ENCODE measurements around the gene GLIS1. TPM values are rescaled to one million over a fixed set of nuclear protein-coding genes. Genes with fewer than 3 reads are reported as not detected.

GLIS1 gene
- polyA plus RNA-seq, 10 donors, result 0.13 to 1.6 (median 0.26) TPM; not detected in 5

- DNase-seq, result no peak
Measured at GRCh38 chr1:53594391-53595180, 144.4 kb downstream of the GLIS1 start.

DNA sequence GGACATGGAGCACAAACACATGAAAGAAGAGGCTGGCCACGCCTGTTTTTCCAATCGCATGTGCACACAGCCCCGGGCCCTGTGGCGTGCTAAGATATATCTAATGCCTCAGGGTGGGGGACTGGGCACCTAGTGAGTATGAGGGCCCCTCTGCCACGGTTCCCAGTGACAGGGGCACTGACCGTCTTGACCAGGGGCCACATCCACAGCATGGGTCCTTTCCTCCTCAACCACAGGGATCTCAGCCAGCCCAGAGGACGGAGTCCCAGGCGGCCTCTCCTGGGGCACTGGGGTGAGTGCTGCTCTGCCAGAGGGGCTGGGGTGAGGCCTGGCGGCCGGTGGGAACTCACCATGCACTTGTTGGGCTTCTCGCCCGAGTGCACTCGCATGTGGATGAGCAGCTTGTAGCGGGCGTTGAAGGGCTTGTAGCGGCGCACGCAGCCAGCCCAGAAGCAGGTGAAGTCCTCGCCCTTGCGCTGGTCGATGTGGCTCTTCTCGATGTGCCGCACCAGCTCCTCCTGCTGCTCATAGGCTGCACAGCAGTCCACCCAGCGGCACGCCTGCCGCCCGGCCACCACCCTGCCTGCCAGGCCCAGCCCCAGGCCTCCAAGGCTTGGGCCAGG lies 145.1 kb downstream of the GLIS1 start:
- DNase-seq, result peak in 2 of 3 donors; percentile 25 to 52

- no peak for DNase-seq
Measured at GRCh38 chr1:53592985-53593757, 145.8 kb downstream of the GLIS1 start.

GRCh38 chr1:53592521-53592982 lies 146.4 kb downstream of the GLIS1 start:
- DNase-seq, result peak in 1 of 3 donors; percentile 42

DNA sequence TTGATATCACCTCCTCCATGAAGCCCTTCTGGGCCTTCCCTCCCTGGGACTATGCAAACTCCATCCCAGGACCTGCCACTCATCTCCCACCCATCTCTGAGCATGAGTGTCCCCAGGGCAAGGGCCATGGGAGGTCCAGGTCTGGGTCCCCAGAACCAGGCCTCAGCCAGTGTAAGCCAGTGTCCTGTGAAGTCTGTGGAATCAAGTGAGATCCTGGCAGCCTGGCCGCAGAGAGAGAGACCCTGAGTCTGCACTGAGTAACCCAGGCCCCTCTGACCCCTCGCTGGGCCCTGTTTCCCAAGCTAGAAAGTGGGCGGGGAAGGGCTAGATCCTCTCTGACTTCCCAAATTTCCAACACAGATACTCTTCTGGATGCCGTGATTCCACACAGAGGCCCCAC lies 147.0 kb downstream of the GLIS1 start:
- DNase-seq, result no peak

GRCh38 chr1:53590531-53591515 lies 148.1 kb downstream of the GLIS1 start:
- DNase-seq, result peak; percentile 59 to 87 (median 66)

- no peak for DNase-seq
Measured at GRCh38 chr1:53590104-53590503, 148.9 kb downstream of the GLIS1 start.

DNA sequence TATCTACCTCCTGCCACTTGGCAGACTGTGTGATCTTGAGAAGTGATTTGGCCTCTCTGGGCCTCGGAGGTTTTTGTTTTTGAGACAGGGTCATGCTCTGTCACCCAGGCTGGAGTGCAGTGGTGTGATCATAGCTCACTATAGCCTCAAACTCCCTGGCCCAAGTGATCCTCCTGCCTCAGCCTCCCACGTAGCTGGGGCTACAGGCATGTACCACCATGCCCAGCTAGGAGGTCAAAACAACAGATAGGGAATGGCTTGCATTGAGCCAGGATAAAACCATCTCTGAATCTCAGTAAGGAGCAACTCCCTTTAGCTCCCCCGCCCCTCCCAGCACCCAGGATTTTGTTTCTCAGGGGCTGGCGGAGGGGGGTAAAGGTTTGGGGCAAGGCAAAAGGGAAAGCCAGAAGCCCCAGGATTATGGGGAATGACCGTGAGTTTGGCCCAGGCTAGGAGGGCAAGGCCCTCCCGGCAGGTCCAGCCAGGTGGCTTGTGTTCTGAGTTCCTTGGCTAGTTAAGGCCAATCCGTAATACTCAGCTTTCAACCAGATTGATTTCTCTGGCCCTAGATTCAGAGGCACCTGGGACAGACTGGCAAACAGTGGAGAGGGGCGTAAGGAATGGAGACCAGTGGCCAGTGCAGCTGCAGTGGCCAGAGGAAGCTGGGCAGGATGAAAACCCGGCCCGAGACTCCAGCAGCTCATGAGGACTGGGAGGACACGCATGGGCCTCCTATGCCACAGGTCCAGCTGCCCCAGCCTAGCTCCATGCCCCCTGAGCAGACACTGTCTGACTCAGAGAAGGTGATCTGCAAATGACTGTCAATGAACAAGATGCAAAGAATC lies 149.7 kb downstream of the GLIS1 start:
- DNase-seq, result no peak

DNA sequence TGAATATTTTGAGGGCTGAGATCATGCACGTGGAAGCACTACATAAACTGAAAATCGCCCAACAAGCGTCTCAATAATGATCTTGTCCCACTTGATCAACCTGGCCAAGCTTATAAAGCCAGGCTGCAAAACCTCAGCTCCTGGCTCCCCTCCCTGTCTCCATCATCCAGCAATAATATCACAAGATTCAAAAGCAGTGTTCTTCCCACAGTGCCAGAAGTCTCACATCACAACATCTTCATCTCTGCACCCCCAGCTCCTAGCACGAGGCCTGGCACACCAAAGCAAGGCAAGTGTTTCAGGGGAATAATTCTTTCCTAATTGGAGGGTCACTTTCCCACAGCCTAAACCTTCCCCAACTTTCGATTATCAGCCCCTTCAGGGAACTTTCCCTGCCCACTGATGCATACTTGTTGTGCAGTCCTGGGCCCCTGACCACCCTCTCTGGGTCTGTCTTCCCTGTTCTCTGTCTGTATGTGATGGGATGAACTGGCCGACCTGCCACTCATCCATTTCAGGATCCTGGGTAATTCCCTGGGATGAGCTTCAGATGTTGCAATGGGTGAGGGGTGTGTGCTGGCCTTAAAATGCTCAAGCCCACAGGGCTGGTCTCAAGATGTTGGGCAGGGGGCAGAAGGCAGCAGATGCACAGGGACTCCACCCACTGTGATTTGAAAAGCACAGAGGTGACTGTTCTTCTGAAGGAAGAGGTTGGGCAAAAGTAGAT lies 150.7 kb downstream of the GLIS1 start:
- DNase-seq, result no peak

DNA sequence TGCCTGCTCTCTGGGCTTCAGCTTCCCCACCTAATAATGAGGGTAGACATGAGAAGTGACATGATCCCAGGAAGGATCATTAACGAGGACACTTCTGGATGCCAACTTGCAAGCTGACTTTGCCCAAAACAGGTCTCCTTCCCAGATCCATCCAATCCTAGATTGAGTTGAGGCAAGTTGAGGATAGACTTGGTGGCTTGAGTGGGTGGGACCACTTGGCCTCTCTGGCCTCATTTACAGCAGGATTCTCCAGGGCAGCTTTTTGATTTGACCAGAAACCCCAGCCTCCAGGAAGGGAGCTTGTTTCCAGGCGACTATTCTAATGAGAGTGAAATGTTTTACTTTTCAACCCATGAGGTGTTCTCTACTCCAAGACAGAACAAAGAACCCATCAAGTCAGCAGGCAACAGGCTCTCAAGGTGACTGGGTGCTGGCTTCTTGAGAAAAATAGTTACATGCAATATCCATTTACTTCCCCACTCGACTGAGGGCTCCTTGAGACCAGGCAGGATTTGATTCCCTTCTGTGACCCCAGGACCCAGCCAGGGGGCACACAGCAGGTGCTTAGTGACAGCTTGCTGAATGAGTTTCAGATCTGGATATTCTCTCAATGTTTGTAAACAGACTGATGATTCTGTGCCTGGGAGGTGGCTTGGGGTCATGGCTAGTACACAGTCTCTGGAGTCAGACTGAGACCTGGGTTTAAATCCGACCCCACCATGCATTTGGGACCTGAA lies 151.5 kb downstream of the GLIS1 start:
- DNase-seq, result no peak

- DNase-seq, result no peak
Measured at GRCh38 chr1:53586765-53587164, 152.2 kb downstream of the GLIS1 start.

DNA sequence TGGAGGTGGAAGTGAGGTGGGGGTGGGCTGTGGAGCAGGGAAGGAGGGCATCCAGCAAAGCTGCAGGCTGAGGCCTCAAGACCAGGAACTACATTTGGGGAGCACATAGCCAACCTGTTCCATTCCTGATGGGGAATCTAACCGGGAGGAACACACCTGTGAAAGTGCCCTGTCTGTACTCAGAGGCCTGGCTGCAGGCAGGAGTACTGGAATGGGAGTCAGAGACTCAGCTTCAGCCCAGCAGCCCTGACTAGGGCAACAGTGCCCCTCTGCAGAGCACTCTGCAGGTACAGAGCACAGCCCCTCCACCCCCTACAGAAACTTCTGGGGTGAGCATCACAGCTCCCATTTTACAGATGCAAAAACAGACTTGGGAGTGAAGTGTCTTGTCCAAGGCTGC lies 153.4 kb downstream of the GLIS1 start:
- no peak for DNase-seq

DNA sequence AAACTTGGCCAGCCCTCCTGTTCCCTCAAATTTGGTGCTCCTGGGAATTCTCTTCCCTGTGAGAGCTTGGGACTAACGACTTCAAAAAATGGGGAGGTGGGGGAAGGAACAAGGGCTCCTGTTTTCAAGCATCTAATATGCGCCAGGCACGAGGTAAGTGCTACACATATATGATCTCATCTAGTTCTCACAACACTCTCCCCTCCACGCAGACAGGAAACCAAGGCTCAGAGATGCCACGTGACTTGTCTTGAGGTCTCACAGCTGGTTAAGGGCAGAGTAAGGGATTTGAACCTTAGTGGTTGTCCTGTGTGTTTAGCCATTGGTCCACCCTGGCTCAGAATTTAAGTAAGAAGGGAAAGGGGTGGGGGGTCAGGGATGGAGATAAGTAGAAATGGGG lies 153.8 kb downstream of the GLIS1 start:
- no peak for DNase-seq

DNA sequence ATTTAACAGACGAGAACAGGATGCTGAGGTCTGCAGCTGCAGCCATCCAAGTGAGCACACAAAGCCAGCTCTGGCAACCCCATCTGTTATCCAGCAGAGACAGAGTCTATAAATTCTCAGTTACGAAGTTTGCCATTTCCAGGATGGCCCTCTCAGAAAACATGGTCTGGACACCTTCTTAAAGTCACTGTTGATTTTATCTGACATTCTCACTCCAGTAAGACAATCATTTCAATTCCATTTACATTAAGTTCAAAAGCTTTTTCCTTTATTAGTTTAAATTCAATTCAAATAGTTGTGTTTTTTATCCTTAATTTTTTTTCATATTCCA lies 154.2 kb downstream of the GLIS1 start:
- no peak for DNase-seq

DNA sequence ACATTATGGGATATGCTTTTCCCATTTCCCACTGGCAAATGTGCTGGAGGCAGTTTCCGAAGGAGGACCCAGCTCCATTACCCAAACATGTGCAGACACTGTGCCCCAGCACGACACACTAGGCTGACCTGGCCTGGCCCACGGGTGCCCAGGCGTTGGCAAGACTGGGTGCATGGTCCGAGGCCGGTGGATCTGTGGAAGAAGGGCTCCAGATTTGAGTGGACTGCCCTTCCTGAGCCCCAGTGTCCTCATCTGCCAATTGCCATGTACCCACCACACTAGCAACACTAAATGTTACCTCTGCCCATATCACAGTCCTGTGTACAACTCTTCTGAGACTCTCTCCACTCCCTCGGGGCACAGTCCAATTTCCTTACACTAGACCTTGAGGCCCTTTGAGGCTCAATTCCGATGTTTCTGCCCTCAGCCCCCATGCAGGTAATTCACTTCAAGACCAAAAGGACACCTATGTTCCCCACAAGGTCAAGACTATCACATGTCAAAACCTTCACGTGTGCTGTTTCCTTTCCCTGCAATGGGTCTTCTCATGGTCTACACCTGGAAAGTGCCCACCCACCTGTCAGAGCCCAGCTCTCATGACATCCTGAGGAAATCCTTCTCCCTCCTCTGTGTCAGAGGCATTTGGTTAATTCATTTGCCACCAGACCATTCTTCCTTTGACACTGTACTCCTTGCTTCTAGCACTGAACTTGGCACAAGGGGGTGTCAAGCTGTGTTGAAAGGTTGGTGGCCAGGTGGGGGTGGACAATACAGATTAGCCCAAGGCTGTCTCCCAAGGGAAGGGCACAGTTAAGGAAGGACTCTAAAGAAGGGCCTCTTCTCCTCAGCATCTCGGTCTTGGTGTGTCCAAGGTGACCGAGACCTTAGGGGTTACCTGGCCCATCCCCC lies 154.8 kb downstream of the GLIS1 start:
- DNase-seq, result no peak

- peak; percentile 38 to 83 (median 80) for DNase-seq
Measured at GRCh38 chr1:53583021-53583867, 155.7 kb downstream of the GLIS1 start.

All from muscle of back (tissue), 11 donors.